ENCODE results near the gene IL1RAPL2.
"Not testable (repeated sequence)": the region's sequence is repeated elsewhere in the genome, so short reads cannot be mapped to it uniquely, and the experiment has no call there.

IL1RAPL2 gene

GRCh38 chrX:105796877-105797276 is 1230.9 kb downstream of the IL1RAPL2 start:
- DNase-seq (ENCODE audit: low read depth, low spot score), result not testable (repeated sequence)

GRCh38 chrX:105803891-105804290 is 1237.9 kb downstream of the IL1RAPL2 start:
- no peak for DNase-seq (ENCODE audit: low read depth, low spot score)

GRCh38 chrX:105805655-105806054 is 1239.7 kb downstream of the IL1RAPL2 start:
- not testable (repeated sequence) for DNase-seq (ENCODE audit: low read depth, low spot score)

GRCh38 chrX:105816517-105816916 is 1250.5 kb downstream of the IL1RAPL2 start:
- DNase-seq (ENCODE audit: low read depth, low spot score), result no peak

All from brain pericyte (primary cell).